ENCODE measurements around the gene PSMC3. TPM values are rescaled to one million over a fixed set of nuclear protein-coding genes. Genes with fewer than 3 reads are reported as not detected.

Gene PSMC3
- total and polyA plus RNA-seq, 9 of the 15 experiments (the other 6 are each of a cell fraction or from before 2014, with no cell fraction given): 44.3 to 324 (median 240) TPM

DNA sequence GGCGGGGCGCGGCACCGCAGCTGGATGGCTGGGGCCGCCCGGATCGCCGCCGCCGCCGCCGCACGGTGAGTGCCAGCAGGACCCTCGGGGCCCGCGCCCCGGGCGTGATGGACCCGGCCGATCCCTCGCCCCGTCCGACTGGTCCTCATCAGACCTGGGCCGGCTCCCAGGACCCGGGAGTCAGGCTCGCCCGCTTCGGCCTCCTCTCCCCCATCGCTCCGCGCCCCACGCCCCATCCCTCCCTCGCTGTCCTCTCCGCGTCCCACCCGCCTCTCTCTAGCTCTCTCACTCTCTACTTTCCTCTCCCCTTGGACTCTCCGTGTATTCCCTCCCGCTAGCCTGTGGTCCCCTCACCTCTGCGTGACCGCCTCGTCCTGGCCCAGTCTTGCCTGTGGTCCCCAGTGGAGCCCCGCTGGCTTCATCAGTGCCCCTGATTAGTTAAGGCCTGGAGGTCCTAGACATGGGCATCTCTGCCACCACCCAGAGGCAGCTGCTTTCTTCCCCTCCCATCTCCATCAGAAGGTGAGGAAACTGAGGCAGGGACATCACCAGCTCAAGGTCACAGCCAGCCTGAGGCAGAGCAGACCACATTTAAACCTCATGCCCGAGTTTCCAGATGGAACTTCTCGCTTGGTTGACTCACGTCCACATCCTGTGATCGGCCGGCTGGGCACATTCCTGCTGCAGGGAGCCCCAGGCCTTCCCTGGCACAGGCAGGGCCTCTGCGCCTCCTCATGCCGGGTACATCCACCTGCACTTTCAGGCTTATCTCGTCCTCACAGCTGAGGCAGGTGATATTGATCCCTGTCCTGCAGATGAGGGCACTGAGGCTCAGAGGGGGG lies 17.4 kb downstream of the PSMC3 start:
- peak overlapping the region; percentile 56; the same call in 1 of the 3 replicates for H3K27ac ChIP-seq (ENCODE audit: extremely low read depth, low read depth, low read length)
- no peaks in the 10 kb centered on the region for H3K27me3 ChIP-seq (ENCODE audit: control insufficient read depth in 2 of 2, insufficient read depth in 2 of 2, low read length in 2 of 2)
- BruUV-seq (replicated peaks): TSS peak; percentile 68
- ChIA-PET CTCF (ENCODE audit: low intra/inter-chr PET ratio) (interaction anchor here (0.6 to 1.3 kb wide), 4 partner anchors 34 to 348 kb away, joined by 3 to 11 read pairs (median 4); no protein-coding TSS in a partner anchor), POLR2A (interaction anchor here (0.6 to 3.3 kb wide), 4 partner anchors 8 to 412 kb away, joined by 3 to 16 read pairs (median 3); partner anchors contain the start of gene PSMC3)
- peaks cover 2% of the 10 kb centered on the region for H3K9me1 ChIP-seq (ENCODE audit: control insufficient read depth, insufficient read depth, low read length)
- H3K36me3 ChIP-seq (ENCODE audit: control insufficient read depth, insufficient read depth, low read length): no peaks in the 10 kb centered on the region
- no peaks in the 10 kb centered on the region for H4K20me1 ChIP-seq (replicated peaks; ENCODE audit: control insufficient read depth, insufficient read depth, low read length)
- H3K4me2 ChIP-seq (ENCODE audit: insufficient read depth, low read length): peak overlapping the region; percentile 92
- intact Hi-C loops (cut with micrococcal nuclease): loop anchor here (1.0 to 10.0 kb wide), 4 partner anchors 35 to 232 kb away; partner anchors contain the start of genes ARFGAP2 and MYBPC3
- WGBS (ENCODE audit: insufficient coverage, low coverage, missing lambda C conversion rate): 39% methylated on average over 13 of the region's 50 CpGs
- peaks cover 20 to 55% of the 10 kb centered on the region in 2 experiments for H3K4me1 ChIP-seq (replicated peaks in 1 of 2; ENCODE audit: control insufficient read depth in 2 of 2, insufficient read depth in 2 of 2, low read length in 2 of 2)
- no peaks in the 10 kb centered on the region for H3K9me3 ChIP-seq (replicated peaks; ENCODE audit: control insufficient read depth, insufficient read depth, low read depth, low read length)
- H3K79me2 ChIP-seq (ENCODE audit: control insufficient read depth, insufficient read depth, low read length): peaks cover 7% of the 10 kb centered on the region; the same call in 2 of the 3 replicates
- peak; percentile 5 for ATAC-seq
- peak overlapping the region; percentile 78 for H2AFZ ChIP-seq (ENCODE audit: low read depth, low read length)
- peak overlapping the region; percentile 62 for H3K4me3 ChIP-seq
- in situ Hi-C loops (cut with MboI): loop anchor here (5.0 kb wide), 1 partner anchor 37 kb away; no protein-coding TSS in a partner anchor
- no peak for FAIRE-seq
- DNase-seq (ENCODE audit: extremely low read depth in 1 of 4, low spot score in 3 of 4): no peak
- H3K9ac ChIP-seq (ENCODE audit: insufficient read depth in 1 of 2, low read depth in 2 of 2, low read length in 2 of 2): peak overlapping the region; percentile 71 to 91
- TF ChIP-seq USF1 (CRISPR knock-in tag; IDR thresholded peaks at IDR 0.05) (peak; percentile 16), PHB2 (IDR thresholded peaks at IDR 0.05; ENCODE audit: low read depth) (0 out of 2 replicates have a peak, but pooled peaks have one; percentile 15), KHSRP (IDR thresholded peaks at IDR 0.05) (no peak), SAP30 (IDR thresholded peaks at IDR 0.05; ENCODE audit: borderline replicate concordance, insufficient read depth, low read depth, low read length, poor library complexity, severe bottlenecking) (peak; percentile 1), ELF4 (CRISPR knock-in tag; IDR thresholded peaks at IDR 0.05) (no peak), RBM22 (IDR thresholded peaks at IDR 0.05; ENCODE audit: low read depth, low read length, poor library complexity, severe bottlenecking) (peak; percentile 9), SIN3B (IDR thresholded peaks at IDR 0.05; ENCODE audit: low read depth) (no peak), NELFE (IDR thresholded peaks at IDR 0.05; ENCODE audit: insufficient read depth, insufficient read length) (no peak), LARP7 (IDR thresholded peaks at IDR 0.05) (no peak), HDGF (IDR thresholded peaks at IDR 0.05) (peak; percentile 45; the same call in 1 of the 2 replicates), ARID1B (IDR thresholded peaks at IDR 0.05) (0 out of 2 replicates have a peak, but pooled peaks have one; percentile 6), BRD4 (IDR thresholded peaks at IDR 0.05) (no peak), MITF (IDR thresholded peaks at IDR 0.05) (no peak), PRPF4 (IDR thresholded peaks at IDR 0.05; ENCODE audit: insufficient read depth, low read depth, low read length, poor library complexity, severe bottlenecking) (peak; percentile 0)
- TF ChIP-seq, protein P1, sequence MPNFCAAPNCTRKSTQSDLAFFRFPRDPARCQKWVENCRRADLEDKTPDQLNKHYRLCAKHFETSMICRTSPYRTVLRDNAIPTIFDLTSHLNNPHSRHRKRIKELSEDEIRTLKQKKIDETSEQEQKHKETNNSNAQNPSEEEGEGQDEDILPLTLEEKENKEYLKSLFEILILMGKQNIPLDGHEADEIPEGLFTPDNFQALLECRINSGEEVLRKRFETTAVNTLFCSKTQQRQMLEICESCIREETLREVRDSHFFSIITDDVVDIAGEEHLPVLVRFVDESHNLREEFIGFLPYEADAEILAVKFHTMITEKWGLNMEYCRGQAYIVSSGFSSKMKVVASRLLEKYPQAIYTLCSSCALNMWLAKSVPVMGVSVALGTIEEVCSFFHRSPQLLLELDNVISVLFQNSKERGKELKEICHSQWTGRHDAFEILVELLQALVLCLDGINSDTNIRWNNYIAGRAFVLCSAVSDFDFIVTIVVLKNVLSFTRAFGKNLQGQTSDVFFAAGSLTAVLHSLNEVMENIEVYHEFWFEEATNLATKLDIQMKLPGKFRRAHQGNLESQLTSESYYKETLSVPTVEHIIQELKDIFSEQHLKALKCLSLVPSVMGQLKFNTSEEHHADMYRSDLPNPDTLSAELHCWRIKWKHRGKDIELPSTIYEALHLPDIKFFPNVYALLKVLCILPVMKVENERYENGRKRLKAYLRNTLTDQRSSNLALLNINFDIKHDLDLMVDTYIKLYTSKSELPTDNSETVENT (CRISPR knock-in tag; IDR thresholded peaks at IDR 0.05): peak; percentile 1; the same call in 1 of the 2 replicates
- TF ChIP-seq, protein P2, sequence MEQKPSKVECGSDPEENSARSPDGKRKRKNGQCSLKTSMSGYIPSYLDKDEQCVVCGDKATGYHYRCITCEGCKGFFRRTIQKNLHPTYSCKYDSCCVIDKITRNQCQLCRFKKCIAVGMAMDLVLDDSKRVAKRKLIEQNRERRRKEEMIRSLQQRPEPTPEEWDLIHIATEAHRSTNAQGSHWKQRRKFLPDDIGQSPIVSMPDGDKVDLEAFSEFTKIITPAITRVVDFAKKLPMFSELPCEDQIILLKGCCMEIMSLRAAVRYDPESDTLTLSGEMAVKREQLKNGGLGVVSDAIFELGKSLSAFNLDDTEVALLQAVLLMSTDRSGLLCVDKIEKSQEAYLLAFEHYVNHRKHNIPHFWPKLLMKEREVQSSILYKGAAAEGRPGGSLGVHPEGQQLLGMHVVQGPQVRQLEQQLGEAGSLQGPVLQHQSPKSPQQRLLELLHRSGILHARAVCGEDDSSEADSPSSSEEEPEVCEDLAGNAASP (IDR thresholded peaks at IDR 0.05): no peak
